Endodermal cell (in vitro differentiated cells): ENCODE results near the gene RAMACL. TPM values are rescaled to one million over a fixed set of nuclear protein-coding genes. Genes with fewer than 3 reads are reported as not detected.

Source experiments
- DNase-seq: peaks from one replicate; pipeline ENCODE4 v3.0.0-alpha.2; 2017
- H3K27ac ChIP-seq: 2 replicates; pipeline ENCODE4 v1.5.1; 2013; ENCODE audit warnings: mild to moderate bottlenecking, low read depth, low read length, moderate library complexity
- H3K27me3 ChIP-seq: 2 replicates; pipeline ENCODE4 v1.6.1; 2013; ENCODE audit warnings: mild to moderate bottlenecking, low read length, moderate library complexity; ENCODE audit not compliant: insufficient read depth, control insufficient read depth, poor library complexity, severe bottlenecking
- H3K36me3 ChIP-seq: 2 replicates; pipeline ENCODE4 v1.7.0; 2013; ENCODE audit warnings: mild to moderate bottlenecking, low read length, moderate library complexity; ENCODE audit not compliant: control insufficient read depth, insufficient read depth
- H3K4me1 ChIP-seq: one replicate; pipeline ENCODE4 v1.7.0; 2013; ENCODE audit warnings: low read length; ENCODE audit not compliant: control insufficient read depth, insufficient read depth
- H3K4me3 ChIP-seq: 2 replicates; pipeline ENCODE4 v1.5.1; 2013; ENCODE audit warnings: mild to moderate bottlenecking, low read length, moderate library complexity
- H3K9ac ChIP-seq: 2 replicates; pipeline ENCODE4 v1.6.1; 2013; ENCODE audit warnings: mild to moderate bottlenecking, low read length, moderate library complexity; ENCODE audit not compliant: poor library complexity, severe bottlenecking; ENCODE audit errors: extremely low read depth
- H3K9me3 ChIP-seq: 2 replicates; pipeline ENCODE4 v1.6.1; 2013; ENCODE audit warnings: mild to moderate bottlenecking, low read length, moderate library complexity; ENCODE audit not compliant: control insufficient read depth
- H3K27ac Mint-ChIP-seq: 2 replicates; pipeline ENCODE4 v1.8.0; 2020; ENCODE audit warnings: mixed read lengths
- H3K27me3 Mint-ChIP-seq: 2 replicates; pipeline ENCODE4 v1.8.0; 2021; ENCODE audit warnings: mild to moderate bottlenecking, mixed read lengths; ENCODE audit not compliant: insufficient read depth
- H3K36me3 Mint-ChIP-seq: 2 replicates; pipeline ENCODE4 v1.8.0; 2020; ENCODE audit warnings: low read depth, mixed read lengths
- H3K4me1 Mint-ChIP-seq: 2 replicates; pipeline ENCODE4 v1.8.0; 2020; ENCODE audit warnings: mixed read lengths
- H3K4me3 Mint-ChIP-seq: 2 replicates; pipeline ENCODE4 v1.8.0; 2020; ENCODE audit warnings: mild to moderate bottlenecking, moderate library complexity, mixed read lengths
- H3K9me3 Mint-ChIP-seq: 2 replicates; pipeline ENCODE4 v1.8.0; 2020; ENCODE audit warnings: mild to moderate bottlenecking, mixed read lengths
- CTCF ChIP-seq: fragments of 200-600 bp; sonication (generic); conservative IDR thresholded peaks from 2 replicates; pipeline ENCODE4 v1.5.0; 2021; ENCODE audit warnings: antibody characterized with exemption, mild to moderate bottlenecking
- WGBS, 2 experiments: methylation state at CpG; one replicate each; pipeline versions ENCODE4 v1.1.5 to v1.1.7; 2013; ENCODE audit warnings: missing lambda C conversion rate in 2 of 2, mixed read lengths in 1 of 2; ENCODE audit not compliant: insufficient coverage in 1 of 2, insufficient read length in 1 of 2; 5-methylcytosine and 5-hydroxymethylcytosine counted together
- total RNA-seq, 2 donors: library from RNA; stranded (reverse); fragmentation: NEBNext Ultra II Directional in 1 of 2; extraction: Animal tissue kit (Norgen Biotek cat#: 25700) in 1 of 2; gene quantifications; 2 replicates in 1 of 2; 3 replicates in 1 of 2; pipeline ENCODE4 v1.2.1, GENCODE V29; 2021

RAMACL gene
- total RNA-seq, 2 donors from 2014 or later, result 0.80 to 2.5 TPM

GRCh38 chr6:166614589-166614988, 28.1 kb upstream of the RAMACL start:
- no peaks in the 10 kb centered on the region for H3K9me3 Mint-ChIP-seq
- no peaks in the 10 kb centered on the region for H3K9me3 ChIP-seq
- H3K27ac ChIP-seq, result no peak overlapping the region
- H3K4me3 Mint-ChIP-seq, result no peak overlapping the region
- H3K4me1 ChIP-seq, result peaks cover 2% of the 10 kb centered on the region
- H3K9ac ChIP-seq, result no peak overlapping the region
- H3K27me3 ChIP-seq, result no peaks in the 10 kb centered on the region
- H3K36me3 Mint-ChIP-seq, result peaks cover 14% of the 10 kb centered on the region
- H3K27ac Mint-ChIP-seq, result peak overlapping the region; percentile 4
- no peak for TF ChIP-seq CTCF
- H3K27me3 Mint-ChIP-seq, result no peaks in the 10 kb centered on the region
- H3K4me3 ChIP-seq, result no peak overlapping the region
- DNase-seq, result no peak
- peaks cover 13% of the 10 kb centered on the region for H3K4me1 Mint-ChIP-seq
- H3K36me3 ChIP-seq, result peaks cover 4% of the 10 kb centered on the region
- WGBS, 2 experiments, result 87 to 94% methylated on average over 5 to 10 of the region's 10 CpGs

- Mint-ChIP-seq H3K4me3 (no peak overlapping the region), H3K27me3 (no peaks in the 10 kb centered on the region), H3K27ac (peak overlapping the region; percentile 4), H3K9me3 (no peaks in the 10 kb centered on the region), H3K4me1 (peaks cover 12% of the 10 kb centered on the region), H3K36me3 (peaks cover 12% of the 10 kb centered on the region)
- no peaks in the 10 kb centered on the region for H3K27me3 ChIP-seq
- DNase-seq, result no peak
- H3K36me3 ChIP-seq, result peaks cover 4% of the 10 kb centered on the region
- WGBS, 2 experiments, result 94 to 98% methylated on average over 8 to 12 of the region's 12 CpGs
- H3K4me1 ChIP-seq, result peaks cover 2% of the 10 kb centered on the region
- no peak for TF ChIP-seq CTCF
- H3K9ac ChIP-seq, result no peak overlapping the region
- no peaks in the 10 kb centered on the region for H3K9me3 ChIP-seq
- H3K27ac ChIP-seq, result no peak overlapping the region
- no peak overlapping the region for H3K4me3 ChIP-seq
Observed at GRCh38 chr6:166614171-166614583, 27.7 kb upstream of the RAMACL start.

GRCh38 chr6:166613027-166613426, 26.5 kb upstream of the RAMACL start:
- no peak overlapping the region for H3K4me3 Mint-ChIP-seq

More at GRCh38 chr6:166613027-166613426, 26.5 kb upstream of the RAMACL start:
- DNase-seq, result no peak
- Histone ChIP-seq H3K9me3 (no peaks in the 10 kb centered on the region), H3K27ac (no peak overlapping the region), H3K4me1 (peaks cover 2% of the 10 kb centered on the region), H3K36me3 (no peaks in the 10 kb centered on the region), H3K27me3 (no peaks in the 10 kb centered on the region), H3K4me3 (no peak overlapping the region), H3K9ac (no peak overlapping the region)
- Mint-ChIP-seq H3K36me3 (peaks cover under 1% of the 10 kb centered on the region), H3K4me1 (peaks cover 12% of the 10 kb centered on the region), H3K27ac (no peak overlapping the region), H3K9me3 (no peaks in the 10 kb centered on the region), H3K27me3 (no peaks in the 10 kb centered on the region)
- TF ChIP-seq CTCF, result no peak
- WGBS, 2 experiments, result 92 to 95% methylated on average over 6 to 7 of the region's 7 CpGs
